IPS DF 19.7 (cell line): ENCODE measurements around the gene TNFAIP3.

ENCODE experiments used
- DNase-seq: peaks from one replicate; pipeline ENCODE4 v3.0.0-alpha.2; 2013; ENCODE audit warnings: low read depth, low spot score

TNFAIP3 gene

DNA sequence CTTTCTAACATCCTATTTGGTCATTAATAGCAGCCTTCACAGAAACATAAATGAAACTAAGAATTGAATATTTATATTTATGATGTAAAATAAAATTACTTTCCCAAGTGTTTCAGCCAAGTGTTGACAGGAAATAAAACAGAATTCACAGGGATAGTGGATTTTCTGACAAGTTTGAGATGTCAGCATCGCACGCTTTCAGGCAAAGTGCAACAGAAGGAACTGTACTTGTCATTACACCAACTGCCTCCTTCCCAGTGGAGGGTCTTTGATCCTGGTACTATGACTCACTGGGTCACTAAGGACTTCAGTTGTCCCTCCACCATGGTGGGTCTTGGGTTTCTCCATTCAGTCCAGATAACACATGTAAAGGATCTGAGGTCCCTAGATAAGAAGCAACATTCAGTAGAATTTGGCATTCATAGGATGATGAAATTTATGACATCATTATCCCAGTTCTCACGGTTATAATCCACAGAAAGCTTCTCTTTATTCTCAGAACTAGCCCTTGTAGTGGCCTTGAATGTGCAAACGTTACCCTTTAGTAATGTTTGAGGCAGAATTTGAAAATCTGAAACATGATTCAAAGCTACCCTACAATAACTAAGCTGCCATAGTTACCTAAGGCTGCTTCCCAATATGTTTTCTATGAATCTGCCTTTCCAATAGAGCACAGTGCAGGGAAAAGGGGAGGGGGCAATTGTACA is 3.8 kb upstream of the TNFAIP3 start:
- no peak for DNase-seq

DNA sequence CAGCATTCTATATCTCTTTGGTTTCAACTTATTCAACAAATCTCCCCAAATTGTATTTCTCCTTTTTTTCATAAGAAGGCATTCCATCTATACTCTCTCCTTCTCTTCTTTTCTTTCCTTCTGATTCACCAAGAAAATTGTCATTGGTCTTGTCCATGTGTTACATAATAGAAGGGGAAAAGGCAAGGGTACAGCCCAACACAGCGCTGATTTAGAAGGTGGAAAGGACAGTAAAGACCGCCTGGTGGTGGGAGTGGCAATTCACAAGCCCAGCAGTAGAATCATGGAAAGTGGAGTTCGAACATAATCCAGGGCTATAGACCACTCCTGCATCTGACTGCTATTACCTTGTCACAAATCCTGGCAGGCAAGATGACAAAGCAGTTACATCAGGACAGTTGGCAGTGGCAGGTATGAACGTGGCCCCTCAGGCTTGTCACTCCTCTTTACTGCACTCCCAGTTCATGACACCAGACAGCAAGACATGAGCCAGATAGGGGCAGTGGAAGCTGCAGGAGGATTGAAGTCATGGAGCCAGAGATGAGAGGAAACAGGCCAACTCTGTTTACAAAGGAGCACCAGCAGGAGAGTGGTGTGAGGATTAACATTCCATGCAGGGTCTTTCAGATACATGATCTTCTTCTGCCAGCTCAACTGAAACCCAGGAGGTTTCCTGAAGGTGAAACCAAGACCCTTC is 2.1 kb upstream of the TNFAIP3 start:
- DNase-seq: no peak

DNA sequence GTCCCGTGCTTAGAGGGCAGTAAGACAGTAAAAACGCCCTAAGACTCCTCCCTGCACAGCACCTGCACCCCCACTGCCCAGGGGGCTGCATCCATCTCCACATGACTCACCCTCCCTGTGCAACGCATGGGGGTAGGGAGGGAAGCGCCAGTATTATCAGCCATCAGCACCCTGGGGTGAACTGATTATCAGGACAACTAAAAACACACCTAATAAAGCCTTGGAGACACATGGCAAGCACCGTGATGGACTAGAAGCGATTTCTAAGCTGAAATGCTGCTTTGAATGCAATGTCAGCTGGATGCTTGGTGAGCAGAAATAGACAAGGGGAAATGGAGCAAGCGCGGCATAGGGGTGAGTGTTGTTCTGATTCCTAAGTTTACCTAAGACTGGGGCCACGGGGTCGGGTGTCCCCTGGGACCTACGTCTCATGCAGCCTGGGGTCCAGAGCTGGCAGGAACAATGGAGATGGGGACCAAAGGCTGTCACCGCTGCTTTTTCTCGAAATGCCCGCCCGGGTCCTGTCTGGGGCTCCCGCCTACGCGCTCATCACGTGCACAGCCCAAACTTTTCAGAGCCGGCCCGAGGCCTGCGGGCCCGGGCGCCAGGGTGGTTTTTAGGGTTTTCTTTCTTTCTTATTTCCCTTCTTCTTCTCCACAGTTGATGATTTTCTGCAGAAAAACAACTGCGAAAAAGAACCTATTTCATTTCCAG is 702 bp upstream of the TNFAIP3 start:
- DNase-seq: no peak

- DNase-seq: no peak
Observed at GRCh38 chr6:137867685-137868509, 838 bp downstream of the TNFAIP3 start.

DNA sequence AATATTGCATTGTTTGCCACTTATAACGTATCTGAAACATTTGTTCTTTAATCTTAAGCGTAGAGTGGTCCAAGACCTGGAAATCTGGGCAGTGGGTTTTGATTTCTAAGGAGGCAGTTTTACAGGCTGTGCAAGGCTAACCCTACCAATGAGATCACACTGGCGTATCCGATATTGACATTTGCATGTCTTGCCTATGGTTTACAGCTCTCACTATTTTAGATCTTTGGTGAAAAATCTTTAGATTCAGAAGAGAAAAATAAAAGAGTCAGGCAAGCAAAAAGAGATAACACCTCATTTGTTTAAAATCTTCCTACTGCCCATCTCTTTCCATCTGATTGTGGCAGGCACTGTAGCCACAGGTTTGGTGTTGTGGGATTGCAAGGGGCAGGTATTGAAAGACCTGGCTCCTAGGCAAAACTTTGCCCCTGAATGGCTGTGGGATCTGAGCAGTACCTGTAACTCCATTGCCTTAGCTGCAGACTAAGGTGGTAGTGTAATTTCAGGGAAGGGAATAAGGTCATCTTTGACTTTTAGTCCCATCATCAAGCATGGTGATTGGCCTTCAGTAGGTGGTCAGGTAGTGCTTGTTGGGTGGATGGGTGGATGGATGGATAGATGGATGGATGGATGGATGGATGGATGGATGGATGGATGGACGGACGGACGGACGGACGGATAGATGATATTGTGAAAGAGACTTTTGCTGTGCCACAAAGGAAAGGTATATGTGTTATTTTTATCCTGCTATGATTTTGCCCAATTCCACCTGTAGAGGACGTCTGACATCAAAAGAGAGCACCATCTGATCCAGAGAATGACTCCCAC is 1.9 kb downstream of the TNFAIP3 start:
- DNase-seq: no peak

GRCh38 chr6:137869549-137870307 is 2.7 kb downstream of the TNFAIP3 start:
- no peak for DNase-seq

- DNase-seq: no peak
Observed at GRCh38 chr6:137870308-137870644, 3.2 kb downstream of the TNFAIP3 start.

DNA sequence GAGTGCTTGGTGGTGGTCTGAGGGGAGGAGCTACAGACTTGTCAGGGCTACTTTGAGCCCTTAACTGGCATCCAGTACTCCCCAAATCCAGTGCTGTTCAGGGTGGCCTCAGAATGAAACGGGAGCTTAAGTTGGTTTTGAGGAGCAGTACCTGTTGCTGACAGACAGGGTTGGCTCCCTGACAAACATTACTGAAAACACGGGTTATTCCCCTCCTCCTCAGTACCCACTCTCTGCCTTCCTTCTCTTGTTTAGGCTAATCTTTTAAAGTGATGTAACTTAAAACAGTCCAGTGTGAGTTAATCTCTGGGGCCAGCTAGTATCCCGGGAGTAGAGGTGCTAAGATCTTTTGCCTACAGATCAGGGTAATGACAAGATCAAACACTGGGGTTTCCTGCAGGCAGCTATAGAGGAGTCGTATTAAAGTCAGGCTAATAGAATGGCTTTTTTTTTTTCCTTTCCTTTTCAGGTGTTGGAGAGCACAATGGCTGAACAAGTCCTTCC is 3.7 kb downstream of the TNFAIP3 start:
- no peak for DNase-seq

- no peak for DNase-seq
Observed at GRCh38 chr6:137871291-137871690, 4.2 kb downstream of the TNFAIP3 start.

DNA sequence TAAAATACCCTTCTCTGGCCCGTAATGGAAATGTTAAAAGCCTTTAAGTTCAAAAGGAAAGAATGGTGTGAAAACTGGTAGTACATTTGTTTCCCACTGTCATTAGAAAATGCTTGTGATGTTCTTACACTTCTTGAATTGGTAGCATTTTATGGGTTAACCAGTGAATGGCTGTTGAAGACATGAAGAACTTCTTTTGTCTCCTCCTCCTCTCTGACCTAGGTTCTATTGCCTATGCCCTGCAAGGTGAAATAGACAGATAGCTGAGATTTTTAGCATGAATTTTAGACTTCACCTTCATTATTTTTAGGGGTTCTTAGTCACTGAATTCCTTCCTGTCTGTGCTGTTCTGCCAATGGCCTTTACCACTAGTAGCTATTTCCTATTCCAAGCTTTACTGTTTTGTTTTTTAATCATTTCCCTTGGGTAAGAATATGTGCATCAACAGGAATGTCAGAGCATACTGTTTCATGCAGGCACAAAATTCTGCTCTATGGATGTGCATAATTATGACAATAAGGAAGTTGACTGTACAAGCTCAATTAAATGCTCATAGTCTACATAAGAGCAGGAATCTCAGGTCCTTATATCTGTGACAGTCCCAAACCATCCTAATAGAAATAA is 4.9 kb downstream of the TNFAIP3 start:
- DNase-seq: no peak

GRCh38 chr6:137872581-137873115 is 5.6 kb downstream of the TNFAIP3 start:
- DNase-seq: no peak

DNA sequence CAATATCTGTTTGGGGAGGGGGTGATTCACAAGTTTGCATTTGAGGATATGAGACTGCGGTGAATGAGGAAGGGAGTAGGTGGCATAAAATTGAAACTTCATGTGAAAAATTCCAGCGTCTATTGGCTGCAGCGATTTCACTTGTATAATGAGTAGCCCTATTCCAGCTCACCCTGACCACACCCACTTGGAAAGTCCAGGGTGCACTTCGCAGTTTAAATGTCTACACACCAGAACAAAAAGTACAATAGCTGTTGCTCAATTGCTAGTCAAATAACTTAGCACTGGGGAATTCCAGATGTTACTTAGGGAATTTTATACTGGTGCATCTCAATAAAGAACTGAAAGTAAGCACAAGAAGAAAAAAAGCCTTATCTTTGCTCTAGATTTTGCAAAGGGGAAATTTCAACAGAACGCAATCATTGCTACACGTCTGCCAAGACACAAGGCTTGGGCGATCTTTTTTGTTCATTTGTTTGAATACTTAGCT is 6.3 kb downstream of the TNFAIP3 start:
- no peak for DNase-seq

DNA sequence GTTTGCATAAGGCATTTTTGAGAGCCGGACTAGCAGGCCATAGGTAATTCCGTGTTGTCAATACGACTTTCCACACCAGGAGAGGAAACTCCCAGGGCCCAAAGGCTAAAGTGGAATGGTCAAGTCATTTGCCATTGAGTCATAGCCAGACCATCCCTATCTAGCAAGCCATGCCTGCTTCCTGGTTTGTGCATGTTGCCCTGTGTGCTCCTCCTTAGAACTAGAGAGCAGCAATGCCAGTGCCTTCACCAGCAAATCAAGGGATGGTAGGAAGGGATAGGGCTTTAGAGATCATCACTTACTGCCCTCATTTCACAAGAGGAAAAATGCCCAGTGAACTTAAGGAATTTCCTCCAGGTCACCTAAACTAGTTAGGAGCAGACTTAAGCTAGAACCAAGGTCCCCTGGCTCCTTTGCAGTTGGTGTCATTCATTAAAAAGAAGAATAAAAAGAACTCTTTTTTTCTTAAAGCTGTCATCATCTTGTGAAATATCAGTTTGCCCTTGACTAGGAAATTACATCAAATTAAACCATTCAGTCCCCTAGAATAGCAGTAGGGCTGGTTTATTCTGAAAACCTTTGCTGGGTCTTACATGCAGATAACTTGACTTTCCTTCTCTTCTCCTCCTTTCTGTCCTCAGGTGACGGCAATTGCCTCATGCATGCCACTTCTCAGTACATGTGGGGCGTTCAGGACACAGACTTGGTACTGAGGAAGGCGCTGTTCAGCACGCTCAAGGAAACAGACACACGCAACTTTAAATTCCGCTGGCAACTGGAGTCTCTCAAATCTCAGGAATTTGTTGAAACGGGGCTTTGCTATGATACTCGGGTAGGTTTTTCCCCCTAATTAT is 7.4 kb downstream of the TNFAIP3 start:
- DNase-seq: no peak

GRCh38 chr6:137875058-137875520 is 8.0 kb downstream of the TNFAIP3 start:
- no peak for DNase-seq

DNA sequence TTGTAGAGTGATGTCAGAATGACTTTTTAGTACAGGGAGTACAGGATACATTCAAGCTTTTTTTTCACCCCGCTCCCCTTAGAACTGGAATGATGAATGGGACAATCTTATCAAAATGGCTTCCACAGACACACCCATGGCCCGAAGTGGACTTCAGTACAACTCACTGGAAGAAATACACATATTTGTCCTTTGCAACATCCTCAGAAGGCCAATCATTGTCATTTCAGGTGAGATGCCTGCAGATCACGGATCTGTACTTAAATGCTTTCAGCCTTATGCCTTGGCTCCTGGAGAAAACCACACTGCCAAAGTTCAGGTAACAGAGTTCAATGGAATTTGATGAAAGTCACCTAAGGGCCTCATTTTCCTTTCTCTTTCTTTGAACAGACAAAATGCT is 8.5 kb downstream of the TNFAIP3 start:
- DNase-seq: no peak

DNA sequence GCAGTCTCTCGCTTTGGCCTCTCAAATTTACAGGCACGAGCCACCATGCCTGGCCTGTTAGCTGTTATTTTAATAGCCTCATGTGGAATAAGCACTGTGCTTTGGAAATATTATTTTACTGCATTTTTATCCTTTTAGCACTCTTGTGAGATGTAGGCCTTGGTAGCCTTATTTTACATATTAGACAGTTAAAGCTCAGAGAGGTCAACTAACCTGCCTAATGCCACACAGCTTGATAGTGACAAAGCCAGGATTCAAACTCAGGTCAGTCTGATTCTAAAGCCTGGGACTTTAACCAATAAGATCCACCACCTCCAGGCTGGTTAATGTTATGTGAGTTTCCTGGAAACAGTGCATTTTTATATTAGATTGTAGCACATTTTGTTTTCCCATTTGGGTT is 9.5 kb downstream of the TNFAIP3 start:
- DNase-seq: no peak

DNA sequence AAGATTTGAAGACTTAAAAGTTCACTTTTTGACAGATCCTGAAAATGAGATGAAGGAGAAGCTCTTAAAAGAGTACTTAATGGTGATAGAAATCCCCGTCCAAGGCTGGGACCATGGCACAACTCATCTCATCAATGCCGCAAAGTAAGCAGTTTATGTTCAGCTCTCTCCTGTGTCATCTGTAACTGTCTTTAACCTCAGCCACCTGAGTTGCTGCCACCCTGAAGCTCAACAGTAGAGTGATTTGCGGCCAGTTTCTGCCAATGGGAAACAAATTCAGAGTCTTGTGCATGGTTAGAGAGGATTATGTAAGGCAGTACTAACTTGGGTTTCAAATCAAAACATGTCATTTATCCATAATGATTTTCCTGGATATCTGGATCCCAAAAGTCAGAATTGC is 10.1 kb downstream of the TNFAIP3 start:
- no peak for DNase-seq

GRCh38 chr6:137877606-137878005 is 10.5 kb downstream of the TNFAIP3 start:
- DNase-seq: no peak
